Suprapubic skin (tissue), 4 donors: ENCODE measurements around the gene CNOT1. TPM values are rescaled to one million over a fixed set of nuclear protein-coding genes. Genes with fewer than 3 reads are reported as not detected.

ENCODE experiments used
- DNase-seq, 2 donors: peaks; one replicate each; pipeline ENCODE4 v3.0.0-alpha.2; 2019; ENCODE audit warnings: low spot score in 2 of 2
- H3K27ac ChIP-seq: fragments of 200-600 bp; sonication (generic); one replicate; pipeline ENCODE4 v1.5.1; 2019
- H3K27me3 ChIP-seq: fragments of 200-600 bp; sonication (generic); one replicate; pipeline ENCODE4 v1.5.1; 2019
- H3K36me3 ChIP-seq: fragments of 200-600 bp; sonication (generic); one replicate; pipeline ENCODE4 v1.5.1; 2019
- H3K4me1 ChIP-seq: fragments of 200-600 bp; sonication (generic); one replicate; pipeline ENCODE4 v1.5.1; 2019
- H3K4me3 ChIP-seq: fragments of 200-600 bp; sonication (generic); one replicate; pipeline ENCODE4 v1.5.1; 2019; ENCODE audit warnings: mild to moderate bottlenecking
- H3K9me3 ChIP-seq: fragments of 200-600 bp; sonication (generic); one replicate; pipeline ENCODE4 v1.5.1; 2019
- CTCF ChIP-seq, 2 donors: fragments of 200-600 bp in 1 of 2; fragments of 450-650 bp in 1 of 2; sonication (generic) in 1 of 2; IDR thresholded peaks; one replicate each; pipeline ENCODE4 v1.5.1; 2016 to 2019; ENCODE audit warnings: antibody characterized with exemption in 2 of 2, mild to moderate bottlenecking in 1 of 2, moderate library complexity in 1 of 2
- EP300 ChIP-seq: sonication (generic); formaldehyde crosslinking; IDR thresholded peaks from one replicate; pipeline ENCODE4 v1.6.1; 2017; ENCODE audit warnings: antibody characterized with exemption
- POLR2A ChIP-seq, 2 donors: fragments of 450-650 bp; IDR thresholded peaks; one replicate each; pipeline ENCODE4 v1.6.1; 2017; ENCODE audit warnings: antibody characterized with exemption in 2 of 2, mild to moderate bottlenecking in 2 of 2, moderate library complexity in 2 of 2
- POLR2AphosphoS5 ChIP-seq, 3 donors: sonication (generic); formaldehyde crosslinking; IDR thresholded peaks; one replicate each; pipeline ENCODE4 v1.6.1; 2017; ENCODE audit warnings: antibody characterized with exemption in 3 of 3
- WGBS: methylation state at CpG from one replicate; pipeline ENCODE4 v1.1.5; 2018; 5-methylcytosine and 5-hydroxymethylcytosine counted together
- total RNA-seq, 4 donors: library from RNA; depleted of rRNA; stranded (reverse); fragments of >200 nt; gene quantifications; one replicate each; pipeline ENCODE4 v1.1.0, GENCODE V29; 2016

CNOT1 gene
- total RNA-seq, 4 donors from 2014 or later: 94.8 to 238 (median 143) TPM

GRCh38 chr16:58519707-58520106 is 109.9 kb downstream of the CNOT1 start:
- Histone ChIP-seq H3K4me1 (peaks cover 16% of the 10 kb centered on the region), H3K4me3 (no peak overlapping the region), H3K27ac (no peak overlapping the region), H3K27me3 (no peaks in the 10 kb centered on the region), H3K9me3 (no peaks in the 10 kb centered on the region), H3K36me3 (peaks cover 71% of the 10 kb centered on the region)
- TF ChIP-seq CTCF (IDR thresholded peaks at IDR 0.05): no peak
- no peak for TF ChIP-seq POLR2A (IDR thresholded peaks at IDR 0.05)
- no peak for TF ChIP-seq POLR2AphosphoS5 (IDR thresholded peaks at IDR 0.05)
- no peak for TF ChIP-seq EP300
- DNase-seq: no peak

- Histone ChIP-seq H3K4me1 (peaks cover 23% of the 10 kb centered on the region), H3K27ac (no peak overlapping the region), H3K4me3 (no peak overlapping the region), H3K36me3 (peaks cover 64% of the 10 kb centered on the region), H3K9me3 (no peaks in the 10 kb centered on the region), H3K27me3 (no peaks in the 10 kb centered on the region)
- 62% methylated on average over 1 of the region's 1 CpG for WGBS
- DNase-seq: no peak
- no peak for TF ChIP-seq EP300
- no peak for TF ChIP-seq CTCF (IDR thresholded peaks at IDR 0.05)
- no peak for TF ChIP-seq POLR2AphosphoS5 (IDR thresholded peaks at IDR 0.05)
- no peak for TF ChIP-seq POLR2A (IDR thresholded peaks at IDR 0.05)
Observed at GRCh38 chr16:58518980-58519368, 110.7 kb downstream of the CNOT1 start.

- Histone ChIP-seq H3K36me3 (peaks cover 57% of the 10 kb centered on the region), H3K9me3 (no peaks in the 10 kb centered on the region), H3K4me1 (peaks cover 23% of the 10 kb centered on the region), H3K27ac (no peak overlapping the region), H3K27me3 (no peaks in the 10 kb centered on the region), H3K4me3 (no peak overlapping the region)
- TF ChIP-seq EP300 (no peak), POLR2AphosphoS5 (IDR thresholded peaks at IDR 0.05) (no peak), CTCF (IDR thresholded peaks at IDR 0.05) (no peak), POLR2A (IDR thresholded peaks at IDR 0.05) (no peak)
- 75% methylated on average over 8 of the region's 8 CpGs for WGBS
- no peak for DNase-seq
Observed at GRCh38 chr16:58518083-58518979, 111.3 kb downstream of the CNOT1 start.

GRCh38 chr16:58516768-58517107 is 112.9 kb downstream of the CNOT1 start:
- Histone ChIP-seq H3K27me3 (no peaks in the 10 kb centered on the region), H3K4me1 (peaks cover 23% of the 10 kb centered on the region), H3K36me3 (peaks cover 41% of the 10 kb centered on the region), H3K9me3 (no peaks in the 10 kb centered on the region), H3K4me3 (peak overlapping the region; percentile 97), H3K27ac (peak overlapping the region; percentile 86)
- 81% methylated on average over 4 of the region's 4 CpGs for WGBS
- no peak for DNase-seq
- TF ChIP-seq POLR2AphosphoS5 (IDR thresholded peaks at IDR 0.05) (no peak), EP300 (no peak), POLR2A (IDR thresholded peaks at IDR 0.05) (no peak), CTCF (IDR thresholded peaks at IDR 0.05) (no peak)

- peaks cover 35% of the 10 kb centered on the region for H3K36me3 ChIP-seq
Observed at GRCh38 chr16:58515871-58516767, 113.5 kb downstream of the CNOT1 start.

More at GRCh38 chr16:58515871-58516767, 113.5 kb downstream of the CNOT1 start:
- Histone ChIP-seq H3K4me1 (peaks cover 23% of the 10 kb centered on the region), H3K9me3 (no peaks in the 10 kb centered on the region), H3K27me3 (no peaks in the 10 kb centered on the region), H3K27ac (peak overlapping the region; percentile 86), H3K4me3 (peak overlapping the region; percentile 97)
- TF ChIP-seq POLR2AphosphoS5 (IDR thresholded peaks at IDR 0.05) (no peak), CTCF (IDR thresholded peaks at IDR 0.05) (no peak), EP300 (no peak), POLR2A (IDR thresholded peaks at IDR 0.05) (no peak)
- WGBS: 31% methylated on average over 12 of the region's 66 CpGs
- DNase-seq: no peak
